Measurements from ENCODE around the gene UCP2.

Gene UCP2

DNA sequence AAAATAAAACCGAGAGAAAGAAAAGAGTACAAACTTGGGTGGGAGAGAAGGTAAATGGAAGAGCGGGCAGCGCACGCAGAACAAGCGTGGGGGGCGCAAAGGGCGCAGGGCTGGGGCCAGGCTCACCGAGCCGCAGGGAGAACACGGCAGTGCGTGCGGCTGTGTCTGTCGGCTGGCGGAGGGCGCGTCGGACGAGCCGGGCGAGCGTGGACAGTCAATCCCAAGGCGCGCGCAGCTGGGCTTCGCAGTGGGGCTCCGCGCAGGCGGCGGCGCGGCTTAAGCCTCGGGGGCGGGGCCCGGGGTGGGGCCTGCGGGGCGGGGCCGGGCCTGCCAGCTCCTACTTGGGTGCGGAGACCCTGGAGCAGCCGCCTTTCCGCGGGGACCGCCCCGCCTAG lies at the start of gene UCP2:
Gene UCP2 (minus strand): TSS at position 249 of the 395 bp plus-strand sequence. CDS start 4,465 bp downstream, outside the sequence.
- DNase-seq: peak; percentile 49

- DNase-seq: no peak
Observed at GRCh38 chr11:74030723-74031676, 48.4 kb upstream of the UCP2 start.

GRCh38 chr11:74025467-74026166 lies 43.0 kb upstream of the UCP2 start:
- peak; percentile 33 for DNase-seq

DNA sequence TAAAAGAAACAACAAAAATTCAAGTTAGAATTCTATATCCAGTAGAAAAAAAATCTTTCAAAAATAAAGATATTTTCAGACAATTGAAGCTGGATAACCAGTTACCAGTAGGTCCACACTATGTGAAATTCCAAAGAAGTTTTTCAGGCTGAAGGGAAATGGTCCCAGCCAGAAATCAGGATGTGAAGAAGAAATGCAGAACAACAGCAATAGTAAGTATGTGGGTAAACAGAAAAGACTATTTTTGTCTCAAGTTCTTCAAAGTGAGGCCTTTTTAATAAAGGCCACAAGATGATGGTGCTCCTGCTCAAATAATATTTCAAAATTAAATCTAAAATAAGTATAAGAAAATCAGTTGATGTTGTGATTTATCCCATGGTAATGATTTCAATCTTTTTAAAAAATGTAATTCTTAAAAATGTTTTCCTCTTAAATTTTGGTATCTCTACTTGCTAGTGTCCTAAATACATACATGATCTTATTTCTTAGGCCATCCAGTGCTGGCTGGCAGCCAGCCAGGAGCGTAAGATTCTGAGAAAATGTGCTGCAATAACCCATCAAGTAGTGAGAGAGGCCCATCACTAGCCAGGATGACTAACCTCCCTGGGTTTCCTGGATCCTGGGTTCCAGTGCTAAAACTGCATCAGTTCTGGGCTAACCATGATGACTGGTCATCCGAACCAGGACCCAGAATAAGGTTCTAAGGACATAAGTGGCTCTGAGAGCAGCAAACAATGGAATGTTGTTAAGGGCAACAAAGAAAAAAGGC lies 41.8 kb upstream of the UCP2 start:
- no peak for DNase-seq

DNA sequence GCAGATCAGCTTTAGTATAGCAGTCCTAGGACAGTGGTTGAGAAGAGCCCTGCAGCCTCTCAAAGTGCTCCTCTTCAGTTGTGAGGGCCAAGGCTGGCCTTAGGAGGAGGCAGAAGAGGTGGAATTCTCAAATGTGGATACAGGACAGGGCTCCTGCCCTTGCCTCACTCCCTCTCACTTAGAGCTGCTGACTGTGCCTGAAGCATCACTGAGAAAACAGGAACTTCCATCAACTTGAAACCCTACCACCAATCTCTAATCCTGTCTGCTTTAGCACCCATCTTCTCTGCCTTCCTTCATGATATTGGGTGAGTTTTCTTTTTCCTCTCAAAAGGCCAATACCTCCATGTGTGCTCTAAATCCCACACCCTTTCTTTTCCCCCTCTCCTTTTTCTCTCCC lies 40.6 kb upstream of the UCP2 start:
- no peak for DNase-seq

DNA sequence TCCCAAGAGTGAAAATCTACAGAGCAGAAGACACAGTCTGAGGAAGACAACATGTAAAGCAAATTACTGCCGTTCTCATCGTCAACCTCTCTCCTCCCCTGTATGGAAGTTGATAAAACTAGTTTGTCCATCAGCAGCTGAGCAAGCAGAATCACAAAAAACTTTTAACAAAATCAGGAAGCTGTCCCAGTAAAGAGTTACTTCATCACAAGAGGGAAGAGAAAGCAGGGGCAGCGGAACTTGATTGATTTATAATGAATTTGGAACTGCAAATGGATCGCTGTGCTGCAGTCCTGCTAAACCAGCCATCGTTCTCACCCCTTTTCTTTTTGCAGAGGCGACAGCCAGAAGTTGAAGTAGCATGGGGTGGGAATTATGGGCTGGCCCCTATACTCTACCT lies 39.9 kb upstream of the UCP2 start:
- DNase-seq: no peak

DNA sequence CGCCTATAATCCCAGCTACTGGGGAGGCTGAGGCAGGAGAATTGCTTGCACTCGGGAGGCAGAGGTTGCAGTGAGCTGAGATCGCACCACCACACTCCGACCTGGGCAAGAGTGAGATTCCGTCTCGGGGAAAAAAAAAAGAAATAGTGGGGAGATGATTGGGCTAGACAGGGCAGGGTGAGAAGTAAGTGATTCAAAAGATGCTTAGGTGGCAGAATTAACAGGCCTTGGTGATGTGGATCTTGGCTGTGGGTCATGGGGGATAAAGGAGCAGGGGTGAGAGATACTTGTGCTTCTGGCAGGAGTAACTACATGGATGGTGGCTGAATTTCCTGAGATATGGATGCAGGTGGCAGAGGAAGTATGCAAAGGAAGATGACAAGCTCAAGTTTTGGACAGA lies 39.4 kb upstream of the UCP2 start:
- no peak for DNase-seq

DNA sequence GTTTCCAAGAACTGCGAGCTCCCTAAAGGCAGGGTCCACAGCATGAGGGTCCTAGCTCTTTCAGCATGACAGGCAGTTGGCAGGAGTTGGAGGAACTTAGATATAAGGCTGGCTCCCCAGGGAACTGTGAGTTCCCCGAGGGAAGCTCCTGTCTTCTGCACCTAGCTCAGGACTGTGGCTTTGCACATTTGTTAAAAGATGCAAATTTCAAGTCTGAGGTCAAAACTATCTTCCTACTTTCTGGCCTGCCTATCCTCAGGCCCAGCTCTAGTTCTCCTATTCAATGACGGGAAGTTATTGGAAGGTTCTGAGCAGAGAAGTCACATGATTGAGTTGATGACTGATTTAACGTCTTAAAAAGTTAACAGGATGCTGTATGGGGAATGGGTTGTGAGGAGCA lies 37.9 kb upstream of the UCP2 start:
- DNase-seq: no peak

- DNase-seq: no peak
Observed at GRCh38 chr11:74019860-74020259, 37.2 kb upstream of the UCP2 start.

- no peak for DNase-seq
Observed at GRCh38 chr11:74019104-74019738, 36.6 kb upstream of the UCP2 start.

DNA sequence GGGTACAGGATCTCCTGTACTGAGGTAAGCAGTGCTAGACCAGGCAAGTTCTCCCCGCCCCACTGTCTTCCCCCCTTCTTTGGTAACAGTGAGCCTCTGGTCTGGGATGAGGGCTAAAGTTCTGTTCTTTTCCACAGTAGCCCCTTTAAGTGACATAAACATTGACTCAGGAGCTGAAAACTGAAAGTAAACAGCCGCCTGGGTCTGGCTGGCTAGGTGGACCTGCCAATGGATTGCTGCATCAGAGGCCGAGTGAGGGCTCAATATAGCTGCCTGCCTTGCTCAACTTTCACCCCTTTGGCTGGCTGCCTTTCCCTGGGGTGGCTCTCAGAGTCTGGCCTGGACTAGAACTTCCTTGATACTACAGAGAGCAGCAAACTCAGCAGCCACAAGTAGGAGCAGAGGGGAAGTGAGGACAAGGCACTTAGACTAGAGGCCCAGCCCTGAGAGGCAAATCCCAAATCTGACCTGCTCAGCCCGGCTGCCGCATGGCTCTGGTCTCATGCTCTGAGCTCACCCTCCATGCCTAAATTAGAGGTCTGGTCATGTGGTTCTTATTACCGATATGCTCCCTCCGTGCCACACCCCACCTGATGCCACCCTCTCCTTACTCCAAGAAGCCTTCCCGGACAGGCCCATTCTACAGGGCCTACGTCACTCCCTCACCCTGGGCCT lies 35.8 kb upstream of the UCP2 start:
- no peak for DNase-seq

DNA sequence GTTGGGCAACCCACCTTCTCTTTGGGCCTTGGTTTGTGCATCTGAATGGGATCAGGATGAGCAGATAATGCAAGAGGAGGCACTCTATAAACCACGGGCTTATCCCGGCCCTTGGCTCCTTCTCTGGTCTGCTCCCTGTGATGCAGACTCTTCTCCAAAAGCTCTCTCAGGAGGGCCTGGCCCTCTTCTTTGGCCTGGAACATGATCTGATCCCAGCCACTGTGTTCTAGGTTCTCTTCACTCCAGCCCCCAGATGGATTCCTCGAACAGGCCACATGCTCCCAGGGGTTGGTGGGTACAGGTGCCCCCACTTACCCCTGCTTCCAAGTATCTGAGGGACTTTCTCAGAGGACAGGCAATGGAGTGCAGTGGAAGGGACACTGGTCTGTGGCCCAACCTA lies 35.0 kb upstream of the UCP2 start:
- DNase-seq: no peak

DNA sequence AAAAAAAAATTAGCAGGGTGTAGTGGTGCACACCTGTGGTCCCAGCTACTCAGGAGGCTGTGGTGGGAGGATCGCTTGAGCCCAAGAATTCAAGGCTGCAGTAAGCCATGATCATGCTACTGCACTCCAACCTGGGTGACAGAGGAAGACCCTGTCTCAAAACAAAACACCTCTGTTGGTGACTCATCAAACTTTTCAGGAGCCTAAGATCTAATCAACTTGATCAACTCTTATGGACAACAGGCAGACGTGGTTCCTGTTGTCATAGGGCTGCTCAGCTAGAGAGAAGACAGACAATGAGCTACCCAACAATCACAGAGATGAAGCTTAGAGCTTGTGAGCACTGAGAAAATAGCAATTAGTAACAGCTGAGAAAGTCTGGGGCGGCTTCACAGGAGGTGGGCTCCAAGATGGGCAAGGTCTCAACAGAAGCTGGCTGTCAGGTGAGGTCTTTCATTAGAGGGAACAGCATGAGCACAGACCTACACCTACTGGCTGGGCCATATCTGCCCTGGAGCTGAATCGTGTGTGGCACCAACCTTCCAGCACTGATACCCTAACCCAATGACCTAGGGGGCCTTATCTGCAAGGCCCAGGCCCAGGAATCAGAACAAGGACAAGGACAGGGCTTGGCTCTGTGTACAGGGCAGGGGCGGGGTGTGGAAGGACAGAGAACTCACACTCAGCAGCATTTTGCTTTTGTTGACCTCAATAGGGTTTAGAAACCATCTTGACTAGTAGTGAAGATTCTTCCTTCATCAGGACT lies 33.5 kb upstream of the UCP2 start:
- no peak for DNase-seq

DNA sequence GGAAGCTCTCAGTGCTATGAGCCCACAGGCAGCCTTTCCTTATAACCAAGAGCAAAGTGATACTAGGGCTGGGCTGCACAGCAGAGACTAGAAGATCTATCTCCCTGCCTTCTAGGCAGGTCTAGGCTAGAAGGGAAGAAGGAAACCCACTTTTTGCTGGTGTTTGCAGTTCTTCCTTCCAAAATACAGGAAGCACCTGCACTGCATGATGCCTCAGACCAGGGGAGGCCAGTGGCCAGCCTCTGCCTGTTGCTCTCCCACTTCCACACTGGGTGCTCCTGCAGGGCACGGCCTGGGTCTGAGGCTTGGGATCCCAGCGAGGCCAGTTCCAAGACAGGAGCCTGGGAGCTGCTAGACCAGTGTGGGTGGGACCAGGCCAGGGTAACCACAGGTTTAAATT lies 32.2 kb upstream of the UCP2 start:
- DNase-seq: no peak

GRCh38 chr11:74013141-74013540 lies 30.5 kb upstream of the UCP2 start:
- DNase-seq: no peak

- no peak for DNase-seq
Observed at GRCh38 chr11:74012074-74012809, 29.6 kb upstream of the UCP2 start.

DNA sequence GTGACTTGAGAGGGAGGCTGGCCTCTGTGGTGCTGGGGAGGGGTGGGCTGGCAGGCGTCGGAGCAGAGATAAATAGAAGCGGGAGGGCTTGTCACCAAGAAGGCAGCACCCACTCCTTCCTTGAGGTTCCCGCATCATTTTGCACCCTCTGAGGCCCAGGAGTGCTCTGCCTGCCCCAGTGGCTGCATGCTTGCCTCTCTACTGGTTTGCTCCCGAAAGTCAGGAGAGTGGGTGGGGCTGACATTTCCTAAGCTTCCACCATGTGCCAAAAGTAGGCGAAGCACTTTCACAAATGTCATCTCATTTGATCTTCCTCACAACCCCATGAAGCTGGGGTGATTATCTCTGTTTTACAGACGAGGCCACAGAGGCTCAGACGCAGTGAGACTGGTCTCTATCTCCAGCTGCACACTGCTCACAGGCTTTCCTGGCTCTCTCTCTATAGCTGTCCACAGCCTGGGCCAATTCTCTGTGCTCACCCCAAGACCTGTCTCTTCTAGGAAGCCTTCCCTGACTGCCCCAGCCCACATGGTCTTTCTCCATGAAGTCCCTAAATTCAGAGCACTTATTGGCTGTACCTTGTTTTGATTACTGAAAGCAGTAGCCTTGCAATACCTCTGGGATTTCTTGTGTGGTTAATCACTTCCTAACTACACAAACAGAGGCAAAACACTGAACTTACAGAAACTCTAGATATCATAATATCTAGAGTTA lies 28.9 kb upstream of the UCP2 start:
- no peak for DNase-seq

DNA sequence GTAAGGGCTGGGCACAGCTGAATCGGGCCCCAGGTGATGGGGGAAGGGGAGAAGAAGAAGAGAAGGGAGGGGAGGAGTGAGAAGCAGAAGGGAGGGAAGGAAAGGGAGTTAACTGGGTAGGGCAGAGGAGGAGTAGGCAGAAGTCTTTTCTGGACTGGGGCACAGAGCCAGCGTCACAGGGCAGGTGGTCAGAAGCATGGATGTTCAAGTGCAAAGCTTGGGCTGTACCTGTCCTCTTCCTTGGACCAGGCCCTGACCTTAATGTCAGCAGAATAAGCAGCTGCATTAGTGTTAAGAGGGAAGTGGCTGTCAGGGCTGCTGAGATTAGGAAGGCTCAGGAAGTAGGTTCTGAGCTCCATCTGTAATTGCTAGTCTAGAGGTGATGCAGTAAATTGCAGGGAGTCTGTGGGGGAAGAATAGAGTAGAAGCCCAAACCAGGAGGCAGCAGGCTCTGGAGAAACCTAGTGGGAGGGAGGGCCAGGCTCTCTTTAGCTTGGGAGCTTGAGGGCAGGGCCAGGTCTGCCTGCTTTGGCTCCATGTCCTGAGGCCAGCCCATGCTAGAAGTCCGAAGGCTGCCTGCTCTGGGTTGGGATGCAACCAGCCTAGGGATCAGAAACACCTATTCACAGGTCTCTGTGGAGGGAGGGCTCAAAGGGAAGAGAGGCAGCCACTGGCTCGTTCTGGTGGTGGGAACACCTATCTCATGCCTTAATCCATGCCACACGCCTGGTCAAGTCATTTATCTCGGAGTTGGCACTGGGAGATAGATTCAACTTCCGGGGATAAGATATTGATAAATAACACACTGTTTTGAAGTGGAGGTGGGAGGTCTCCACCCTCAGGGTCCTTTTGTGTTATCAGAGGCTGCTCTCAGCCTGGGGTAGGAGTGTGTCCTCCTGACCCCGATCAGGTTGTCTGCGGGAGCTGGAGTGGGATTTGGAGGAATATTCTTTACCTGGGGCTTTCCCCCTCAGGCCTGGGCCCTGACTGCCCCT lies 28.0 kb upstream of the UCP2 start:
- no peak for DNase-seq
